Adrenal gland (tissue), 12 donors: ENCODE results near the gene WDR89. TPM values are rescaled to one million over a fixed set of nuclear protein-coding genes. Genes with fewer than 3 reads are reported as not detected.

Source experiments
- DNase-seq, 7 donors: peaks; one replicate each; pipeline ENCODE4 v3.0.0-alpha.2; 2019 to 2020
- H3K27ac ChIP-seq, 5 donors: fragments of 200-600 bp; sonication (generic) in 4 of 5; 1 replicate in 3 of 5; 2 replicates in 2 of 5; pipeline versions ENCODE4 v1.5.1 to v1.8.0; 2016 to 2020; ENCODE audit warnings: mild to moderate bottlenecking in 1 of 5
- H3K27me3 ChIP-seq: fragments of 200-600 bp; 2 replicates; pipeline ENCODE4 v1.8.0; 2021
- H3K36me3 ChIP-seq, 2 donors: fragments of 200-600 bp; replicated peaks in 1 of 2; 1 replicate in 1 of 2; 2 replicates in 1 of 2; pipeline versions ENCODE4 v1.5.1 to v1.8.0; 2018 to 2022
- H3K4me1 ChIP-seq, 2 donors: fragments of 200-600 bp; replicated peaks in 1 of 2; 1 replicate in 1 of 2; 2 replicates in 1 of 2; pipeline versions ENCODE4 v1.5.1 to v1.8.0; 2018 to 2021
- H3K4me3 ChIP-seq, 4 donors: fragments of 200-600 bp; sonication (generic) in 3 of 4; one replicate each; pipeline ENCODE4 v1.5.1; 2016 to 2018
- H3K9me3 ChIP-seq, 3 donors: fragments of 200-600 bp; sonication (generic) in 1 of 3; replicated peaks in 1 of 3; 1 replicate in 2 of 3; 2 replicates in 1 of 3; pipeline versions ENCODE4 v1.5.1 to v1.8.0; 2016 to 2021
- POLR2A ChIP-seq, 2 donors: fragments of 450-650 bp; IDR thresholded peaks; one replicate each; pipeline ENCODE4 v1.6.1; 2017; ENCODE audit warnings: antibody characterized with exemption in 2 of 2, mild to moderate bottlenecking in 2 of 2, moderate library complexity in 1 of 2
- WGBS, 4 donors: extraction: QIAGEN DNeasy Blood & Tissue Kit in 2 of 4; methylation state at CpG; one replicate each; pipeline versions ENCODE4 v1.1.5 to v1.1.7; 2013 to 2017; 5-methylcytosine and 5-hydroxymethylcytosine counted together
- intact Hi-C, 2 donors: fragments of 100-400 bp; cut with DNase I; formaldehyde crosslinking; loops; one replicate each; pipeline versions ENCODE4 v1.14.1 to v1.15.0; 2022 to 2023
- polyA plus RNA-seq, 3 donors: library from polyadenylated mRNA; stranded (reverse); fragments of 200-250 nt in 2 of 3; fragments of 350-450 nt in 1 of 3; fragmentation: Illumina TruSeq in 1 of 3; extraction: RNeasy Lipid Tissue Mini Kit (QIAGEN cat#74804) in 1 of 3; gene quantifications; one replicate each; pipeline ENCODE4 v1.2.3, GENCODE V29; 2013 to 2014
- total RNA-seq, 9 donors: library from RNA; depleted of rRNA in 4 of 9; stranded (reverse); fragments of >200 nt in 4 of 9; fragments of 120-200 nt in 1 of 9; fragmentation: NEBNext Ultra II Directional in 1 of 9; extraction: Animal tissue kit (Norgen Biotek cat#: 25700) in 1 of 9; gene quantifications; one replicate each; pipeline versions ENCODE4 v1.1.0 to v1.2.4, GENCODE V29; 2013 to 2023
- TF ChIP-seq, protein P1 (sequence below), 6 experiments: fragments of 450-650 bp in 4 of 6; fragments of 200-600 bp in 2 of 6; sonication (generic) in 1 of 6; IDR thresholded peaks; 1 replicate in 5 of 6; 2 replicates in 1 of 6; pipeline versions ENCODE4 v1.5.1 to v1.8.0; 2016 to 2021; ENCODE audit warnings: antibody characterized with exemption in 6 of 6, mild to moderate bottlenecking in 2 of 6, moderate library complexity in 1 of 6
- donor health status: healthy with polysubstance abuse.
- donor health status: Bipolar disorder and iron deficiency.
- donor health status: DM: yes; HTN: yes; CAD: no.
- donor health status: DM: no; HTN: no; CAD: no.
- donor health status: DM: no; HTN: no; CAD: no.
- donor health status: DM: yes; HTN: yes; CAD: no.

The WDR89 gene
- total and polyA plus RNA-seq, 12 donors: 2.5 to 19.2 (median 10.7) TPM

DNA sequence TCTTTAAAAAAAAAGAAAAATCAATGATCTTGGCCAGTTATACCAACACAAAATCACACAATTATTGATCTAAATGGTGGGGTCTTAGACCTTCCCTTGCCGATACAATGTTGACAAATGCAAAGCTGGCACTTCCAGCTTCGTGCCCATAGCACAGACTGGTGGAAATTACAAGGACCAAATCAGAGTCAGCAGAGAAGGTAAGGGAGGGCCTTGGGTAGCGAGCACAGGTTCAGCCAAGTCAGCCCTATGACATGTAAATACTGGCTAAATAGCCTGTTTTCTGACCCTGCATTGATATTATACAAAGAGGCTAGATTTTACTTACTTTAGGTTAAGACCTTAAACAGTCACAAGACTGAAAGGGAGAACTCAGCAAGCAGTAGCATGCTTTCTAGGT is 30.3 kb upstream of the WDR89 start:
- no peak for TF ChIP-seq POLR2A (IDR thresholded peaks at IDR 0.05)
- TF ChIP-seq, protein P1, sequence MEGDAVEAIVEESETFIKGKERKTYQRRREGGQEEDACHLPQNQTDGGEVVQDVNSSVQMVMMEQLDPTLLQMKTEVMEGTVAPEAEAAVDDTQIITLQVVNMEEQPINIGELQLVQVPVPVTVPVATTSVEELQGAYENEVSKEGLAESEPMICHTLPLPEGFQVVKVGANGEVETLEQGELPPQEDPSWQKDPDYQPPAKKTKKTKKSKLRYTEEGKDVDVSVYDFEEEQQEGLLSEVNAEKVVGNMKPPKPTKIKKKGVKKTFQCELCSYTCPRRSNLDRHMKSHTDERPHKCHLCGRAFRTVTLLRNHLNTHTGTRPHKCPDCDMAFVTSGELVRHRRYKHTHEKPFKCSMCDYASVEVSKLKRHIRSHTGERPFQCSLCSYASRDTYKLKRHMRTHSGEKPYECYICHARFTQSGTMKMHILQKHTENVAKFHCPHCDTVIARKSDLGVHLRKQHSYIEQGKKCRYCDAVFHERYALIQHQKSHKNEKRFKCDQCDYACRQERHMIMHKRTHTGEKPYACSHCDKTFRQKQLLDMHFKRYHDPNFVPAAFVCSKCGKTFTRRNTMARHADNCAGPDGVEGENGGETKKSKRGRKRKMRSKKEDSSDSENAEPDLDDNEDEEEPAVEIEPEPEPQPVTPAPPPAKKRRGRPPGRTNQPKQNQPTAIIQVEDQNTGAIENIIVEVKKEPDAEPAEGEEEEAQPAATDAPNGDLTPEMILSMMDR (IDR thresholded peaks at IDR 0.05): no peak
- H3K27ac ChIP-seq: no peak overlapping the region
- no peak for DNase-seq
- H3K4me1 ChIP-seq: no peaks in the 10 kb centered on the region
- H3K4me3 ChIP-seq: no peak overlapping the region
- H3K36me3 ChIP-seq: no peaks in the 10 kb centered on the region
- H3K9me3 ChIP-seq: no peaks in the 10 kb centered on the region
- 91 to 93% (median 92%) methylated on average over 3 of the region's 3 CpGs for WGBS, 4 donors
- intact Hi-C loops: no loop called here
- H3K27me3 ChIP-seq: no peaks in the 10 kb centered on the region

DNA sequence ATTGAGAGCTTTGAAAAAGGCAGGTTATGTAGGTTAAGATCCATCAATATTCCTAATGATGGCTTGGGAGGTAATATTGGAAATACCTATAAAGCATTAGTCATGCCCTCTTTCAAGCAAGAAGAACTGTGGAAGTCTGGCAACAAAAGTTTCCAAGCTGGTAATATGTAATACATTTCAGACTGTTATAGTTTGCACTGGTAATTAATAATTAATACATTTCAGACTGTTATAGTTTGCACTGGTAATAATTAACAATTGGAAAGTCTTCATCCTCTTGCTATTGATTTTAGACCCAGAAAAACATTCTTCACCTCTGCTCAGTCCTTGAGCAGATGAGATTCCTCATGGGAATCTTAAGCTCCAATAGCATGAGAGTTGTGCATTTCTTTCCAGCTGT is 29.0 kb upstream of the WDR89 start:
- Histone ChIP-seq H3K9me3 (no peaks in the 10 kb centered on the region), H3K27ac (no peak overlapping the region), H3K4me1 (no peaks in the 10 kb centered on the region), H3K27me3 (no peaks in the 10 kb centered on the region), H3K36me3 (no peaks in the 10 kb centered on the region), H3K4me3 (no peak overlapping the region)
- intact Hi-C loops: no loop called here
- DNase-seq: no peak
- TF ChIP-seq POLR2A (IDR thresholded peaks at IDR 0.05): no peak
- TF ChIP-seq, protein P1 (IDR thresholded peaks at IDR 0.05): no peak

DNA sequence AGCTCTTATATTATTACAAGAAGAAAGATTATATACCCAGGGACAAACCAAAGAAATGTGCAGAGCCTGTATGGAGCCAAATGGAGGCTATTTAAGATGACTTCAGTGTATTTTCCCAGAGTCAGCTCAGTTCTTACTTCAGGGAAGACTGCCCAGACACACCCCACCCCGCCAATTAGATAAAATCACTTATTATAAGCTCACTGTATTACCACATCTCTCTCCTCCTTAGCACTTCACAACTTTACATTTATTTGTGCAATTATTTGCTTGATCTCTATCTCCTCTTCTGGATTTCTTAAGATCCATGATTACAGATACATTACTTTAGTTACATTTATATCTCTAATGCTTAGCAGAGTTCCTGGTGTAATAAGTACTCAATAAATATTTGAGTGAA is 24.7 kb upstream of the WDR89 start:
- H3K4me3 ChIP-seq: no peak overlapping the region
- no peak overlapping the region for H3K27ac ChIP-seq
- no peak for DNase-seq
- WGBS, 4 donors: 79 to 86% (median 83%) methylated on average over 1 of the region's 1 CpG
- TF ChIP-seq, protein P1 (IDR thresholded peaks at IDR 0.05): no peak
- TF ChIP-seq POLR2A (IDR thresholded peaks at IDR 0.05): no peak
- H3K4me1 ChIP-seq: no peaks in the 10 kb centered on the region
- intact Hi-C loops: no loop called here
- H3K9me3 ChIP-seq: no peaks in the 10 kb centered on the region
- no peaks in the 10 kb centered on the region for H3K36me3 ChIP-seq
- H3K27me3 ChIP-seq: no peaks in the 10 kb centered on the region

DNA sequence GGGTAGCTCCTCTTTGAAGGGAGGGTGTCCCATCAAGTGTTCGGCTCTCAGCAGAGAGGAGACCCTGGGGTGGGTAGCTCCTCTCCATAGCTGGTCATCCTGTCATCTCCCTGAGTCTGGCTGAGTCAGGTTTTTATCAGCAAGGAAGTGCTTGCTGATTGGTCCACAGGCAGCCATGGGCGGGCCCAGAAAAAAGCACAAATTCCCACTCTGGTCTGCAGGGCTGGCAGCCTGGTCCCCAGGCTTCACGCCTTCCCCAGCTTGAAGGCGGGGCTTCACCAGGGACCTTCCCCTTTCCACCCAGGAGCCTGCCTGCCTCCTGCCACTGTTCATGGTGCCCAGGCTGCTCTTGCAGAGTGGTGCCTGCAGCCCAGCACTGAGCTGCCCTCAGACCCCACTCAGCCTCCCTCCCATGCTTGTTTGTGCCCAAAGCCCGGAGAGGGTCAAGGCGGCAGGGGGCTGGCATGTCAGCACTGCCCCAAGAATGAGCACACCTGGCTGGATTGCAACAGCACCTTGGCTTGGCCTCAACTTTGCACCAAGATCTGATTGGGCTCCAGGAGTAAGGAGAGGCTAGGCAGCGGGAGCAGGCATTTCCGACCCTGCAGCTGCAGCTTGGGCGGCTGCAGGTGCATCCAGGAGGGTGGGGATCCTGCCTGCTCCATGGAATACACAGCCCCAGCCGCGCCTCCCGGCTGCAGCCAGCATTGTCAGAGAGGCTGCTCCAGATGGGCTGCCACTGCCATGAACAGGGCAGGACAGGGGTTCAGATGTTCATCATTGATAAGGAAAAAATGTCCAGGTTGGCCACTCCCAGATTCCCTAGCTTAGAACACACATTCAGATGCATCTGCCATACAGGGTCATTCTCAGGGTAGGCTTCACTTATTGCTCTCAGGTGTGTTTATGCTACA is 22.0 kb upstream of the WDR89 start:
- TF ChIP-seq, protein P1 (IDR thresholded peaks at IDR 0.05): no peak
- TF ChIP-seq POLR2A (IDR thresholded peaks at IDR 0.05): no peak
- intact Hi-C loops: no loop called here
- DNase-seq: no peak
- no peak overlapping the region for H3K27ac ChIP-seq
- H3K4me3 ChIP-seq: no peak overlapping the region
- no peaks in the 10 kb centered on the region for H3K9me3 ChIP-seq
- H3K27me3 ChIP-seq: no peaks in the 10 kb centered on the region
- H3K4me1 ChIP-seq: no peaks in the 10 kb centered on the region
- WGBS, 4 donors: 87 to 95% (median 94%) methylated on average over 9 to 12 of the region's 12 CpGs
- no peaks in the 10 kb centered on the region for H3K36me3 ChIP-seq
